HEK293T (cell line): ENCODE data around the gene TMOD1.
A peak's percentile ranks its signal among the peaks of the same experiment; 100 is the strongest.
"Not testable (repeated sequence)": the region's sequence is repeated elsewhere in the genome, so short reads cannot be mapped to it uniquely, and the experiment has no call there.

Source experiments
- CTCF ChIA-PET: fragments of 350-600 bp; formaldehyde crosslinking; extraction: SDS; loops from one replicate; lab custom pipeline; 2021; ENCODE audit warnings: antibody characterized with exemption, inconsistent platforms; lab: Yijun Ruan, JAX
- POLR2A ChIA-PET: fragments of 350-600 bp; formaldehyde crosslinking; extraction: SDS; loops from one replicate; lab custom pipeline; 2020; ENCODE audit warnings: antibody characterized with exemption, inconsistent platforms; lab: Yijun Ruan, JAX
- DNase-seq: peaks from one replicate; pipeline ENCODE4 v3.0.0; 2012; ENCODE audit warnings: mixed read lengths; ENCODE audit errors: extremely low spot score
- ARNT ChIP-seq: fragments of 450-650 bp; IDR thresholded peaks from 2 replicates; pipeline ENCODE4 v1.6.1; 2017; ENCODE audit warnings: mild to moderate bottlenecking
- BHLHE40 ChIP-seq: fragments of 450-650 bp; IDR thresholded peaks from 2 replicates; pipeline ENCODE4 v1.6.1; 2016; ENCODE audit warnings: mild to moderate bottlenecking, moderate library complexity, borderline replicate concordance
- CTBP1 ChIP-seq: fragments of 450-650 bp; IDR thresholded peaks from 2 replicates; pipeline ENCODE4 v1.6.1; 2016; ENCODE audit warnings: borderline replicate concordance
- ELF4 ChIP-seq: fragments of 450-650 bp; IDR thresholded peaks from 2 replicates; pipeline ENCODE4 v1.6.1; 2017; ENCODE audit warnings: antibody characterized with exemption
- FOXA1 ChIP-seq: fragments of 450-650 bp; IDR thresholded peaks from 2 replicates; pipeline ENCODE4 v1.6.1; 2016; ENCODE audit warnings: mild to moderate bottlenecking
- FOXK2 ChIP-seq: fragments of 450-650 bp; IDR thresholded peaks from 2 replicates; pipeline ENCODE4 v1.6.1; 2016; ENCODE audit warnings: mild to moderate bottlenecking
- FOXM1 ChIP-seq: fragments of 450-650 bp; IDR thresholded peaks from 2 replicates; pipeline ENCODE4 v1.6.1; 2017; ENCODE audit warnings: mild to moderate bottlenecking, borderline replicate concordance
- HDGF ChIP-seq: fragments of 450-650 bp; IDR thresholded peaks from 2 replicates; pipeline ENCODE4 v1.6.1; 2017; ENCODE audit warnings: antibody characterized with exemption, borderline replicate concordance
- L3MBTL2 ChIP-seq: fragments of 450-650 bp; conservative IDR thresholded peaks from 2 replicates; pipeline ENCODE4 v1.6.1; 2016; ENCODE audit warnings: mild to moderate bottlenecking
- LEF1 ChIP-seq: fragments of 450-650 bp; IDR thresholded peaks from 2 replicates; pipeline ENCODE4 v1.6.1; 2017; ENCODE audit warnings: mild to moderate bottlenecking, borderline replicate concordance
- NFRKB ChIP-seq: fragments of 450-650 bp; IDR thresholded peaks from 2 replicates; pipeline ENCODE4 v1.6.1; 2016; ENCODE audit warnings: mild to moderate bottlenecking, moderate library complexity
- PKNOX1 ChIP-seq: fragments of 450-650 bp; IDR thresholded peaks from 2 replicates; pipeline ENCODE4 v1.6.1; 2016
- SP1 ChIP-seq: fragments of 450-650 bp; IDR thresholded peaks from 2 replicates; pipeline ENCODE4 v1.6.1; 2017
- SUZ12 ChIP-seq: fragments of 450-650 bp; IDR thresholded peaks from 2 replicates; pipeline ENCODE4 v1.6.1; 2016; ENCODE audit warnings: mild to moderate bottlenecking
- TARDBP ChIP-seq: fragments of 450-650 bp; IDR thresholded peaks from 2 replicates; pipeline ENCODE4 v1.6.1; 2016
- ZNF384 ChIP-seq: fragments of 450-650 bp; IDR thresholded peaks from 2 replicates; pipeline ENCODE4 v1.6.1; 2016

TMOD1 gene

GRCh38 chr9:97615439-97616072, 114.1 kb downstream of the TMOD1 start:
- DNase-seq, result peak; percentile 66
- ChIA-PET POLR2A (interaction anchor here (0.7 kb wide), 1 partner anchor 18 kb away, joined by 5 read pairs; the partner anchor contains the start of genes NCBP1 and TSTD2), CTCF (interaction anchor here (0.6 to 3.6 kb wide), 12 partner anchors 8 to 201 kb away, joined by 3 to 39 read pairs (median 4); partner anchors contain the start of gene TMOD1)
- no peak for TF ChIP-seq NFRKB
- no peak for TF ChIP-seq CTBP1
- TF ChIP-seq PKNOX1, result peak; percentile 41; the same call in 1 of the 2 replicates

GRCh38 chr9:97617939-97618416, 116.5 kb downstream of the TMOD1 start:
- POLR2A ChIA-PET, result no interaction called here
- no peak for TF ChIP-seq ZNF384
- no peak for TF ChIP-seq ELF4
- TF ChIP-seq HDGF, result no peak
- no peak for TF ChIP-seq NFRKB
- TF ChIP-seq PKNOX1, result no peak
- TF ChIP-seq SUZ12, result no peak
- no peak for TF ChIP-seq FOXM1
- no peak for TF ChIP-seq TARDBP
- TF ChIP-seq SP1, result no peak
- no peak for TF ChIP-seq L3MBTL2
- TF ChIP-seq LEF1, result no peak
- TF ChIP-seq ARNT, result no peak

GRCh38 chr9:97620063-97620462, 118.6 kb downstream of the TMOD1 start:
- DNase-seq, CTCF ChIA-PET, POLR2A ChIA-PET: not testable (repeated sequence)

More at GRCh38 chr9:97617939-97618416, 116.5 kb downstream of the TMOD1 start:
- no peak for DNase-seq
- CTCF ChIA-PET, result no interaction called here

- CTCF ChIA-PET, POLR2A ChIA-PET, DNase-seq: not testable (repeated sequence)
Observed at GRCh38 chr9:97622483-97622882, 121.0 kb downstream of the TMOD1 start.

GRCh38 chr9:97623946-97624345, 122.5 kb downstream of the TMOD1 start:
- no peak for DNase-seq
- ChIA-PET CTCF (no interaction called here), POLR2A (no interaction called here)
- no peak for TF ChIP-seq ARNT
- no peak for TF ChIP-seq BHLHE40
- no peak for TF ChIP-seq LEF1
- no peak for TF ChIP-seq NFRKB
- no peak for TF ChIP-seq HDGF
- TF ChIP-seq L3MBTL2, result no peak
- no peak for TF ChIP-seq CTBP1
- TF ChIP-seq FOXK2, result no peak
- TF ChIP-seq FOXM1, result no peak
- no peak for TF ChIP-seq PKNOX1
- no peak for TF ChIP-seq ZNF384
- TF ChIP-seq FOXA1, result no peak

GRCh38 chr9:97625620-97626019, 124.2 kb downstream of the TMOD1 start:
- TF ChIP-seq L3MBTL2, result no peak
- TF ChIP-seq LEF1, result no peak
- no peak for TF ChIP-seq HDGF
- TF ChIP-seq NFRKB, result no peak
- no peak for TF ChIP-seq BHLHE40
- TF ChIP-seq SUZ12, result no peak
- TF ChIP-seq FOXK2, result no peak
- no peak for TF ChIP-seq SP1
- TF ChIP-seq ELF4, result no peak
- no peak for TF ChIP-seq FOXA1
- no peak for TF ChIP-seq TARDBP
- TF ChIP-seq CTBP1, result no peak
- no peak for TF ChIP-seq PKNOX1
- CTCF ChIA-PET, result no interaction called here
- DNase-seq, result no peak
- POLR2A ChIA-PET, result no interaction called here

- DNase-seq, result no peak
- POLR2A ChIA-PET, result no interaction called here
- TF ChIP-seq ZNF384 (no peak), PKNOX1 (no peak), CTBP1 (no peak), TARDBP (no peak), ELF4 (no peak), LEF1 (no peak), BHLHE40 (no peak), HDGF (no peak), FOXK2 (no peak), SUZ12 (no peak), FOXM1 (no peak), L3MBTL2 (no peak)
- CTCF ChIA-PET, result no interaction called here
Observed at GRCh38 chr9:97627624-97628023, 126.2 kb downstream of the TMOD1 start.
